Measurements from ENCODE around the gene CCNC. TPM values are rescaled to one million over a fixed set of nuclear protein-coding genes. Genes with fewer than 3 reads are reported as not detected.

The CCNC gene
- total and polyA plus RNA-seq, 2 of the 13 experiments (the other 11 are each of a cell fraction or from before 2014, with no cell fraction given), result 69.6 to 141 TPM

GRCh38 chr6:99568103-99568933 lies at the start of gene CCNC (continued):
- TF ChIP-seq ZNF318 (CRISPR knock-in tag; IDR thresholded peaks at IDR 0.05), result no peak
- 0 out of 2 replicates have a peak, but pooled peaks have one; percentile 47 for TF ChIP-seq KIAA2018 (CRISPR knock-in tag; IDR thresholded peaks at IDR 0.05; ENCODE audit: borderline replicate concordance)
- TF ChIP-seq ZNF331 (CRISPR knock-in tag; IDR thresholded peaks at IDR 0.05), result peak; percentile 97
- peak; percentile 89; the same call in 1 of the 2 replicates for TF ChIP-seq ZNF350 (CRISPR knock-in tag; IDR thresholded peaks at IDR 0.05; ENCODE audit: borderline replicate concordance, low read depth)
- TF ChIP-seq GLMP (CRISPR knock-in tag; IDR thresholded peaks at IDR 0.05; ENCODE audit: borderline replicate concordance), result no peak
- TF ChIP-seq HMGXB4 (CRISPR knock-in tag; IDR thresholded peaks at IDR 0.05; ENCODE audit: borderline replicate concordance in 1 of 2, low read depth in 1 of 2), result peak; percentile 97
